IPS-NIHi7 (cell line): ENCODE results near the gene CROT.

Source experiments
- DNase-seq: peaks from one replicate; pipeline ENCODE4 v3.0.0; 2012; ENCODE audit warnings: mixed read lengths; ENCODE audit errors: extremely low spot score

CROT gene

GRCh38 chr7:87342231-87342630 is 3.2 kb upstream of the CROT start:
- no peak for DNase-seq

- no peak for DNase-seq
Measured at GRCh38 chr7:87344446-87344845, 1.0 kb upstream of the CROT start.

- no peak for DNase-seq
Measured at GRCh38 chr7:87345962-87346371, 503 bp downstream of the CROT start.

GRCh38 chr7:87347207-87347606 is 1.7 kb downstream of the CROT start:
- DNase-seq, result no peak

GRCh38 chr7:87347664-87348063 is 2.2 kb downstream of the CROT start:
- no peak for DNase-seq

- DNase-seq, result no peak
Measured at GRCh38 chr7:87354749-87355148, 9.3 kb downstream of the CROT start.

- no peak for DNase-seq
Measured at GRCh38 chr7:87356448-87356847, 11.0 kb downstream of the CROT start.

GRCh38 chr7:87359366-87359765 is 13.9 kb downstream of the CROT start:
- DNase-seq, result no peak

GRCh38 chr7:87361320-87361719 is 15.9 kb downstream of the CROT start:
- no peak for DNase-seq

- DNase-seq, result no peak
Measured at GRCh38 chr7:87363342-87363741, 17.9 kb downstream of the CROT start.

GRCh38 chr7:87364246-87364645 is 18.8 kb downstream of the CROT start:
- DNase-seq, result no peak

GRCh38 chr7:87369216-87369615 is 23.8 kb downstream of the CROT start:
- DNase-seq, result no peak

GRCh38 chr7:87370660-87371180 is 25.3 kb downstream of the CROT start:
- DNase-seq, result no peak

- DNase-seq, result no peak
Measured at GRCh38 chr7:87375662-87376435, 30.4 kb downstream of the CROT start.

GRCh38 chr7:87380905-87381304 is 35.4 kb downstream of the CROT start:
- no peak for DNase-seq

GRCh38 chr7:87391020-87391701 is 45.7 kb downstream of the CROT start:
- DNase-seq, result no peak

- DNase-seq, result no peak
Measured at GRCh38 chr7:87395442-87396020, 50.1 kb downstream of the CROT start.

GRCh38 chr7:87398446-87398845 is 53.0 kb downstream of the CROT start:
- no peak for DNase-seq

GRCh38 chr7:87404674-87405073 is 59.2 kb downstream of the CROT start:
- no peak for DNase-seq

- no peak for DNase-seq
Measured at GRCh38 chr7:87411186-87411585, 65.7 kb downstream of the CROT start.

GRCh38 chr7:87413029-87413428 is 67.6 kb downstream of the CROT start:
- DNase-seq, result no peak

- no peak for DNase-seq
Measured at GRCh38 chr7:87413951-87414793, 68.7 kb downstream of the CROT start.
